ENCODE data around the gene AUTS2.

Gene AUTS2

GRCh38 chr7:70579397-70580097, 981.3 kb downstream of the AUTS2 start:
- no peaks in the 10 kb centered on the region for H3K27me3 ChIP-seq (replicated peaks; ENCODE audit: control insufficient read depth, insufficient read depth, low read length, poor library complexity, severe bottlenecking)
- H3K4me3 ChIP-seq (ENCODE audit: insufficient read depth, low read depth, low read length, poor library complexity, severe bottlenecking): no peak overlapping the region
- no peaks in the 10 kb centered on the region for H3K4me1 ChIP-seq (ENCODE audit: control insufficient read depth, insufficient read depth, low read length, poor library complexity, severe bottlenecking)
- H3K27ac ChIP-seq (ENCODE audit: insufficient read depth, low read length, poor library complexity, severe bottlenecking): no peak overlapping the region
- DNase-seq: no peak
- H3K36me3 ChIP-seq (ENCODE audit: control insufficient read depth, insufficient read depth, low read length): no peaks in the 10 kb centered on the region
- H3K9me3 ChIP-seq (ENCODE audit: control insufficient read depth, low read length): no peaks in the 10 kb centered on the region

- Histone ChIP-seq H3K4me3 (ENCODE audit: insufficient read depth, low read depth, low read length, poor library complexity, severe bottlenecking) (no peak overlapping the region), H3K27ac (ENCODE audit: insufficient read depth, low read length, poor library complexity, severe bottlenecking) (no peak overlapping the region), H3K27me3 (replicated peaks; ENCODE audit: control insufficient read depth, insufficient read depth, low read length, poor library complexity, severe bottlenecking) (no peaks in the 10 kb centered on the region), H3K36me3 (ENCODE audit: control insufficient read depth, insufficient read depth, low read length) (no peaks in the 10 kb centered on the region), H3K9me3 (ENCODE audit: control insufficient read depth, low read length) (no peaks in the 10 kb centered on the region), H3K4me1 (ENCODE audit: control insufficient read depth, insufficient read depth, low read length, poor library complexity, severe bottlenecking) (no peaks in the 10 kb centered on the region)
- no peak for DNase-seq
These were observed 981.9 kb downstream of the AUTS2 start for GRCh38 chr7:70580161-70580560.

- Histone ChIP-seq H3K27me3 (replicated peaks; ENCODE audit: control insufficient read depth, insufficient read depth, low read length, poor library complexity, severe bottlenecking) (no peaks in the 10 kb centered on the region), H3K9me3 (ENCODE audit: control insufficient read depth, low read length) (no peaks in the 10 kb centered on the region), H3K27ac (ENCODE audit: insufficient read depth, low read length, poor library complexity, severe bottlenecking) (no peak overlapping the region), H3K4me3 (ENCODE audit: insufficient read depth, low read depth, low read length, poor library complexity, severe bottlenecking) (no peak overlapping the region), H3K36me3 (ENCODE audit: control insufficient read depth, insufficient read depth, low read length) (no peaks in the 10 kb centered on the region), H3K4me1 (ENCODE audit: control insufficient read depth, insufficient read depth, low read length, poor library complexity, severe bottlenecking) (no peaks in the 10 kb centered on the region)
- no peak for DNase-seq
These were observed 984.9 kb downstream of the AUTS2 start for GRCh38 chr7:70582927-70583895.

GRCh38 chr7:70583965-70584883, 985.9 kb downstream of the AUTS2 start:
- Histone ChIP-seq H3K27ac (ENCODE audit: insufficient read depth, low read length, poor library complexity, severe bottlenecking) (no peak overlapping the region), H3K27me3 (replicated peaks; ENCODE audit: control insufficient read depth, insufficient read depth, low read length, poor library complexity, severe bottlenecking) (no peaks in the 10 kb centered on the region), H3K9me3 (ENCODE audit: control insufficient read depth, low read length) (no peaks in the 10 kb centered on the region), H3K36me3 (ENCODE audit: control insufficient read depth, insufficient read depth, low read length) (no peaks in the 10 kb centered on the region), H3K4me1 (ENCODE audit: control insufficient read depth, insufficient read depth, low read length, poor library complexity, severe bottlenecking) (no peaks in the 10 kb centered on the region), H3K4me3 (ENCODE audit: insufficient read depth, low read depth, low read length, poor library complexity, severe bottlenecking) (no peak overlapping the region)
- no peak for DNase-seq

GRCh38 chr7:70585071-70585470, 986.8 kb downstream of the AUTS2 start:
- Histone ChIP-seq H3K4me3 (ENCODE audit: insufficient read depth, low read depth, low read length, poor library complexity, severe bottlenecking) (no peak overlapping the region), H3K9me3 (ENCODE audit: control insufficient read depth, low read length) (no peaks in the 10 kb centered on the region), H3K27ac (ENCODE audit: insufficient read depth, low read length, poor library complexity, severe bottlenecking) (no peak overlapping the region), H3K27me3 (replicated peaks; ENCODE audit: control insufficient read depth, insufficient read depth, low read length, poor library complexity, severe bottlenecking) (no peaks in the 10 kb centered on the region), H3K4me1 (ENCODE audit: control insufficient read depth, insufficient read depth, low read length, poor library complexity, severe bottlenecking) (no peaks in the 10 kb centered on the region), H3K36me3 (ENCODE audit: control insufficient read depth, insufficient read depth, low read length) (no peaks in the 10 kb centered on the region)
- DNase-seq: no peak

- Histone ChIP-seq H3K9me3 (ENCODE audit: control insufficient read depth, low read length) (no peaks in the 10 kb centered on the region), H3K36me3 (ENCODE audit: control insufficient read depth, insufficient read depth, low read length) (no peaks in the 10 kb centered on the region), H3K4me1 (ENCODE audit: control insufficient read depth, insufficient read depth, low read length, poor library complexity, severe bottlenecking) (no peaks in the 10 kb centered on the region), H3K4me3 (ENCODE audit: insufficient read depth, low read depth, low read length, poor library complexity, severe bottlenecking) (no peak overlapping the region), H3K27me3 (replicated peaks; ENCODE audit: control insufficient read depth, insufficient read depth, low read length, poor library complexity, severe bottlenecking) (no peaks in the 10 kb centered on the region), H3K27ac (ENCODE audit: insufficient read depth, low read length, poor library complexity, severe bottlenecking) (no peak overlapping the region)
- DNase-seq: no peak
These were observed 988.5 kb downstream of the AUTS2 start for GRCh38 chr7:70586822-70587221.

GRCh38 chr7:70587739-70588138, 989.5 kb downstream of the AUTS2 start:
- no peak for DNase-seq

GRCh38 chr7:70588191-70588921, 990.1 kb downstream of the AUTS2 start:
- no peak overlapping the region for H3K27ac ChIP-seq (ENCODE audit: insufficient read depth, low read length, poor library complexity, severe bottlenecking)
- H3K36me3 ChIP-seq (ENCODE audit: control insufficient read depth, insufficient read depth, low read length): no peaks in the 10 kb centered on the region
- no peaks in the 10 kb centered on the region for H3K4me1 ChIP-seq (ENCODE audit: control insufficient read depth, insufficient read depth, low read length, poor library complexity, severe bottlenecking)
- no peaks in the 10 kb centered on the region for H3K27me3 ChIP-seq (replicated peaks; ENCODE audit: control insufficient read depth, insufficient read depth, low read length, poor library complexity, severe bottlenecking)
- DNase-seq: no peak
- H3K9me3 ChIP-seq (ENCODE audit: control insufficient read depth, low read length): no peaks in the 10 kb centered on the region
- no peak overlapping the region for H3K4me3 ChIP-seq (ENCODE audit: insufficient read depth, low read depth, low read length, poor library complexity, severe bottlenecking)

More at GRCh38 chr7:70587739-70588138, 989.5 kb downstream of the AUTS2 start:
- no peaks in the 10 kb centered on the region for H3K36me3 ChIP-seq (ENCODE audit: control insufficient read depth, insufficient read depth, low read length)
- H3K4me1 ChIP-seq (ENCODE audit: control insufficient read depth, insufficient read depth, low read length, poor library complexity, severe bottlenecking): no peaks in the 10 kb centered on the region
- no peak overlapping the region for H3K27ac ChIP-seq (ENCODE audit: insufficient read depth, low read length, poor library complexity, severe bottlenecking)
- H3K27me3 ChIP-seq (replicated peaks; ENCODE audit: control insufficient read depth, insufficient read depth, low read length, poor library complexity, severe bottlenecking): no peaks in the 10 kb centered on the region
- no peaks in the 10 kb centered on the region for H3K9me3 ChIP-seq (ENCODE audit: control insufficient read depth, low read length)
- no peak overlapping the region for H3K4me3 ChIP-seq (ENCODE audit: insufficient read depth, low read depth, low read length, poor library complexity, severe bottlenecking)

GRCh38 chr7:70589010-70589409, 990.7 kb downstream of the AUTS2 start:
- H3K27me3 ChIP-seq (replicated peaks; ENCODE audit: control insufficient read depth, insufficient read depth, low read length, poor library complexity, severe bottlenecking): no peaks in the 10 kb centered on the region
- H3K4me3 ChIP-seq (ENCODE audit: insufficient read depth, low read depth, low read length, poor library complexity, severe bottlenecking): no peak overlapping the region
- no peaks in the 10 kb centered on the region for H3K36me3 ChIP-seq (ENCODE audit: control insufficient read depth, insufficient read depth, low read length)
- H3K4me1 ChIP-seq (ENCODE audit: control insufficient read depth, insufficient read depth, low read length, poor library complexity, severe bottlenecking): no peaks in the 10 kb centered on the region
- H3K9me3 ChIP-seq (ENCODE audit: control insufficient read depth, low read length): no peaks in the 10 kb centered on the region
- no peak for DNase-seq
- no peak overlapping the region for H3K27ac ChIP-seq (ENCODE audit: insufficient read depth, low read length, poor library complexity, severe bottlenecking)
